OCI-LY7 (cell line): ENCODE measurements around the gene SEPHS1. TPM values are rescaled to one million over a fixed set of nuclear protein-coding genes. Genes with fewer than 3 reads are reported as not detected.

Experiments
- BruUV-seq: library from RNA; stranded (reverse); fragments of 400-500 nt; replicated peaks from 2 replicates; lab custom pipeline; 2021; lab: Mats Ljungman, UMichigan
- CTCF ChIA-PET: fragments of 300-600 bp; sonication (Branson Sonifier 250); formaldehyde crosslinking; loops from one replicate; lab custom pipeline; 2022; ENCODE audit warnings: antibody characterized with exemption; ENCODE audit not compliant: unreplicated experiment; lab: Charles Lee
- POLR2A ChIA-PET: fragments of 300-600 bp; sonication (Branson Sonifier 250); formaldehyde crosslinking; loops from one replicate; lab custom pipeline; 2022; ENCODE audit warnings: antibody characterized with exemption; lab: Charles Lee
- DNase-seq: peaks from one replicate; pipeline ENCODE4 v3.0.0-alpha.2; 2015; ENCODE audit warnings: low spot score
- H2AFZ ChIP-seq: fragments of 200-600 bp; sonication (generic), shearing (Covaris generic); 2 replicates; pipeline ENCODE4 v1.6.1; 2014; ENCODE audit warnings: mild to moderate bottlenecking, antibody characterized with exemption, low read length, moderate library complexity
- H3K27ac ChIP-seq: fragments of 200-600 bp; sonication (generic); 2 replicates; pipeline ENCODE4 v1.5.1; 2014; ENCODE audit warnings: mixed run types, low read depth, mild to moderate bottlenecking, moderate library complexity, low read length, inconsistent platforms; ENCODE audit not compliant: poor library complexity, severe bottlenecking
- H3K36me3 ChIP-seq: fragments of 200-600 bp; sonication (generic); 2 replicates; pipeline ENCODE4 v1.6.1; 2014; ENCODE audit warnings: mild to moderate bottlenecking, antibody characterized with exemption, low read length, moderate library complexity, mixed read lengths; ENCODE audit not compliant: insufficient read depth
- H3K4me1 ChIP-seq: fragments of 200-600 bp; sonication (generic); 2 replicates; pipeline ENCODE4 v1.5.1; 2014; ENCODE audit warnings: mild to moderate bottlenecking, low read length; ENCODE audit not compliant: insufficient read depth, poor library complexity, severe bottlenecking
- H3K4me2 ChIP-seq: fragments of 200-600 bp; sonication (generic); 2 replicates; pipeline ENCODE4 v1.6.1; 2014; ENCODE audit warnings: mild to moderate bottlenecking, low read length
- H3K4me3 ChIP-seq: fragments of 200-600 bp; sonication (generic); 2 replicates; pipeline ENCODE4 v1.5.1; 2014; ENCODE audit warnings: mild to moderate bottlenecking, low read depth, low read length; ENCODE audit not compliant: poor library complexity, severe bottlenecking
- H3K79me2 ChIP-seq: fragments of 200-600 bp; sonication (generic); 2 replicates; pipeline ENCODE4 v1.6.1; 2016; ENCODE audit warnings: low read depth, mild to moderate bottlenecking, low read length, moderate library complexity, mixed read lengths; ENCODE audit not compliant: insufficient read depth
- H3K9me2 ChIP-seq: fragments of 200-600 bp; sonication (generic); 2 replicates; pipeline ENCODE4 v1.6.1; 2016; ENCODE audit warnings: mild to moderate bottlenecking, low read length, mixed read lengths; ENCODE audit not compliant: insufficient read depth
- H3K9me3 ChIP-seq: fragments of 200-600 bp; sonication (generic); 2 replicates; pipeline ENCODE4 v1.6.1; 2014; ENCODE audit warnings: mild to moderate bottlenecking, mixed run types, low read length, mixed read lengths
- H4K20me1 ChIP-seq: fragments of 200-600 bp; sonication (generic); 2 replicates; pipeline ENCODE4 v1.6.1; 2014; ENCODE audit warnings: mild to moderate bottlenecking, antibody characterized with exemption, low read length, moderate library complexity, mixed read lengths; ENCODE audit not compliant: insufficient read depth
- EZH2phosphoT487 ChIP-seq: fragments of 200-600 bp; sonication (generic); IDR thresholded peaks from 2 replicates; pipeline ENCODE4 v1.6.1; 2018; ENCODE audit warnings: low read depth, borderline replicate concordance, mild to moderate bottlenecking, mixed run types, antibody characterized with exemption, low read length, moderate library complexity, mixed read lengths
- intact Hi-C: fragments of 100-400 bp; cut with micrococcal nuclease; formaldehyde crosslinking; loops from one replicate; pipeline ENCODE4 v1.10.0; 2022; ENCODE audit not compliant: unreplicated experiment
- total RNA-seq, 2 experiments: library from RNA; depleted of rRNA in 1 of 2; stranded (reverse); fragments of >200 nt in 1 of 2; shearing (Covaris generic) in 1 of 2; gene quantifications; 2 replicates each; pipeline ENCODE4 v1.2.3, GENCODE V29; 2014 to 2022
- TF ChIP-seq, protein P1 (sequence below): fragments of 200-600 bp; sonication (generic); conservative IDR thresholded peaks from 2 replicates; pipeline ENCODE4 v1.5.1; 2014; ENCODE audit warnings: mild to moderate bottlenecking, antibody characterized with exemption, low read length, moderate library complexity, mixed read lengths

SEPHS1 gene
- total RNA-seq, 2 experiments from 2014 or later, result 72.7 to 113 TPM

GRCh38 chr10:13308096-13308495 lies 40.0 kb downstream of the SEPHS1 start:
- no peak for DNase-seq
- TF ChIP-seq, protein P1, sequence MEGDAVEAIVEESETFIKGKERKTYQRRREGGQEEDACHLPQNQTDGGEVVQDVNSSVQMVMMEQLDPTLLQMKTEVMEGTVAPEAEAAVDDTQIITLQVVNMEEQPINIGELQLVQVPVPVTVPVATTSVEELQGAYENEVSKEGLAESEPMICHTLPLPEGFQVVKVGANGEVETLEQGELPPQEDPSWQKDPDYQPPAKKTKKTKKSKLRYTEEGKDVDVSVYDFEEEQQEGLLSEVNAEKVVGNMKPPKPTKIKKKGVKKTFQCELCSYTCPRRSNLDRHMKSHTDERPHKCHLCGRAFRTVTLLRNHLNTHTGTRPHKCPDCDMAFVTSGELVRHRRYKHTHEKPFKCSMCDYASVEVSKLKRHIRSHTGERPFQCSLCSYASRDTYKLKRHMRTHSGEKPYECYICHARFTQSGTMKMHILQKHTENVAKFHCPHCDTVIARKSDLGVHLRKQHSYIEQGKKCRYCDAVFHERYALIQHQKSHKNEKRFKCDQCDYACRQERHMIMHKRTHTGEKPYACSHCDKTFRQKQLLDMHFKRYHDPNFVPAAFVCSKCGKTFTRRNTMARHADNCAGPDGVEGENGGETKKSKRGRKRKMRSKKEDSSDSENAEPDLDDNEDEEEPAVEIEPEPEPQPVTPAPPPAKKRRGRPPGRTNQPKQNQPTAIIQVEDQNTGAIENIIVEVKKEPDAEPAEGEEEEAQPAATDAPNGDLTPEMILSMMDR, result no peak
- TF ChIP-seq EZH2phosphoT487, result no peak
- Histone ChIP-seq H3K4me3 (no peak overlapping the region), H3K4me2 (no peak overlapping the region), H4K20me1 (no peaks in the 10 kb centered on the region), H3K79me2 (no peaks in the 10 kb centered on the region), H2AFZ (no peak overlapping the region), H3K9me3 (no peaks in the 10 kb centered on the region), H3K27ac (no peak overlapping the region), H3K4me1 (no peaks in the 10 kb centered on the region), H3K9me2 (no peaks in the 10 kb centered on the region), H3K36me3 (no peaks in the 10 kb centered on the region)
- ChIA-PET CTCF (no interaction called here), POLR2A (interaction anchor here (0.7 kb wide), 1 partner anchor 9 kb away, joined by 3 read pairs; no protein-coding TSS in a partner anchor)
- intact Hi-C loops, result no loop called here
- no TSS peak for BruUV-seq

- ChIA-PET POLR2A (no interaction called here), CTCF (no interaction called here)
Measured at GRCh38 chr10:13306103-13306502, 42.0 kb downstream of the SEPHS1 start.

More at GRCh38 chr10:13306103-13306502, 42.0 kb downstream of the SEPHS1 start:
- Histone ChIP-seq H3K79me2 (no peaks in the 10 kb centered on the region), H3K4me1 (peaks cover 9% of the 10 kb centered on the region), H4K20me1 (no peaks in the 10 kb centered on the region), H3K36me3 (no peaks in the 10 kb centered on the region), H3K9me2 (no peaks in the 10 kb centered on the region), H3K4me3 (no peak overlapping the region), H3K9me3 (no peaks in the 10 kb centered on the region), H3K4me2 (no peak overlapping the region), H3K27ac (no peak overlapping the region), H2AFZ (no peak overlapping the region)
- BruUV-seq, result no TSS peak
- intact Hi-C loops, result no loop called here
- TF ChIP-seq, protein P1, result no peak
- no peak for TF ChIP-seq EZH2phosphoT487
- DNase-seq, result no peak
